Loucy (cell line): ENCODE measurements around the gene PVALB.
A peak's percentile ranks its signal among the peaks of the same experiment; 100 is the strongest.

ENCODE experiments used
- H2AFZ ChIP-seq: fragments of 200-600 bp; sonication (generic); 2 replicates; pipeline ENCODE4 v1.6.0; 2016; ENCODE audit warnings: antibody characterized with exemption, mild to moderate bottlenecking, low read length, moderate library complexity
- H3F3A ChIP-seq: fragments of 200-600 bp; 2 replicates; pipeline ENCODE4 v1.6.0; 2016; ENCODE audit warnings: antibody characterized with exemption, low read depth, mild to moderate bottlenecking
- H3K27me3 ChIP-seq: fragments of 200-600 bp; sonication (generic); 2 replicates; pipeline ENCODE4 v1.6.1; 2014; ENCODE audit warnings: low read length, mild to moderate bottlenecking; ENCODE audit not compliant: insufficient read depth, poor library complexity, severe bottlenecking
- H3K36me3 ChIP-seq: fragments of 200-600 bp; sonication (generic); 2 replicates; pipeline ENCODE4 v1.6.1; 2016; ENCODE audit warnings: low read length; ENCODE audit not compliant: insufficient read depth
- H3K4me1 ChIP-seq: fragments of 200-600 bp; sonication (generic); 2 replicates; pipeline ENCODE4 v1.5.1; 2014; ENCODE audit warnings: low read length, mild to moderate bottlenecking; ENCODE audit not compliant: insufficient read depth, poor library complexity, severe bottlenecking
- H3K4me2 ChIP-seq: fragments of 200-600 bp; sonication (generic); 2 replicates; pipeline ENCODE4 v1.6.0; 2014; ENCODE audit warnings: antibody characterized with exemption, low read length, low read depth, mild to moderate bottlenecking; ENCODE audit not compliant: poor library complexity, severe bottlenecking
- H3K4me3 ChIP-seq: fragments of 200-600 bp; sonication (generic); 2 replicates; pipeline ENCODE4 v1.5.1; 2014; ENCODE audit warnings: low read length, mild to moderate bottlenecking, mixed read lengths; ENCODE audit not compliant: poor library complexity, severe bottlenecking
- H3K79me2 ChIP-seq: fragments of 200-600 bp; sonication (generic); 2 replicates; pipeline ENCODE4 v1.6.1; 2014; ENCODE audit warnings: low read length; ENCODE audit not compliant: insufficient read depth
- H3K9ac ChIP-seq: fragments of 200-600 bp; sonication (generic); 2 replicates; pipeline ENCODE4 v1.6.0; 2014; ENCODE audit warnings: mild to moderate bottlenecking, low read depth, low read length, moderate library complexity; ENCODE audit not compliant: poor library complexity, severe bottlenecking
- H3K9me2 ChIP-seq: fragments of 200-600 bp; sonication (generic); replicated peaks from 2 replicates; pipeline ENCODE4 v1.6.1; 2016; ENCODE audit warnings: low read depth, low read length, mixed read lengths
- H3K9me3 ChIP-seq: fragments of 200-600 bp; sonication (generic); 2 replicates; pipeline ENCODE4 v1.6.1; 2014; ENCODE audit warnings: mild to moderate bottlenecking, antibody characterized with exemption, low read length, low read depth; ENCODE audit not compliant: insufficient read depth
- H4K20me1 ChIP-seq: fragments of 200-600 bp; sonication (generic); 2 replicates; pipeline ENCODE4 v1.6.0; 2014; ENCODE audit warnings: antibody characterized with exemption, low read length, mild to moderate bottlenecking; ENCODE audit not compliant: insufficient read depth, poor library complexity, severe bottlenecking
- EZH2phosphoT487 ChIP-seq: fragments of 200-600 bp; IDR thresholded peaks from 2 replicates; pipeline ENCODE4 v1.6.1; 2018; ENCODE audit warnings: antibody characterized with exemption, mild to moderate bottlenecking, moderate library complexity, borderline replicate concordance
- TF ChIP-seq, protein P1 (sequence below): fragments of 200-600 bp; sonication (generic); conservative IDR thresholded peaks from 2 replicates; pipeline ENCODE4 v1.5.1; 2014; ENCODE audit warnings: mild to moderate bottlenecking, antibody characterized with exemption, low read length

The PVALB gene

DNA sequence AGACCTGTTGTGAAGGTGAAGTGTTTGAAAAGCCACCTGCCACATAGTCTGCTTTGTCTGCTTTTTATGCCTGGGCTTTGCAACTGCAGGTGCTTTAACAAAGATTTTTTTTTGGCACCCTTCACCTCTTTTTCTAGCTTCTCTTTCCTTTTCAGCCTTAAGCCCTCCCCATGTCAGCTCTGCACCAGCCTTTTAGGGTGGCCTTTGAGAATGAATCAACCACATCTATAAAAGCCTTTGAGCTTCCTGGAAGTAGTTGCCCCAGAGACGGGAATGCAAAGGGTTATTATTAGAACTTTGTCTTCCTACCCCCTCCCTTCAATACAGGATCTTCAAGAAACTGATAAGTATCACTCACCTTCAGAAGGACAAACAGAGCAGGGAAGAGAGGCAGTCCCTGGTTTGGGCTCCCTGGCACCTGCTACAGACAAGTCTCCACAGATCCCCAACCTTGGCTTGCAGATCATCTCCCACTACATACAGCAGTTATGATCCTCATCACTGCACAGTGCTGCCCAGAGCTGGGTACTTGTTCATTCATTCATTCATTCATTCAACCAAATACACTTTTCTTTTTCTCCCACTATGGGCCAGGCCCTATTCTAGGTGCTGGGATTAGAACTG lies 8.0 kb downstream of the PVALB start:
- Histone ChIP-seq H3K9me2 (no peaks in the 10 kb centered on the region), H3K4me3 (peak overlapping the region; percentile 5), H3K27me3 (no peaks in the 10 kb centered on the region), H3K36me3 (no peaks in the 10 kb centered on the region), H3K9me3 (no peaks in the 10 kb centered on the region), H3F3A (no peaks in the 10 kb centered on the region), H3K79me2 (no peaks in the 10 kb centered on the region), H4K20me1 (no peaks in the 10 kb centered on the region), H2AFZ (no peak overlapping the region; the same call in 1 of the 2 replicates), H3K4me2 (peak overlapping the region; percentile 44), H3K9ac (peak overlapping the region; percentile 17), H3K4me1 (peaks cover 16% of the 10 kb centered on the region)
- TF ChIP-seq EZH2phosphoT487, result no peak
- TF ChIP-seq, protein P1, sequence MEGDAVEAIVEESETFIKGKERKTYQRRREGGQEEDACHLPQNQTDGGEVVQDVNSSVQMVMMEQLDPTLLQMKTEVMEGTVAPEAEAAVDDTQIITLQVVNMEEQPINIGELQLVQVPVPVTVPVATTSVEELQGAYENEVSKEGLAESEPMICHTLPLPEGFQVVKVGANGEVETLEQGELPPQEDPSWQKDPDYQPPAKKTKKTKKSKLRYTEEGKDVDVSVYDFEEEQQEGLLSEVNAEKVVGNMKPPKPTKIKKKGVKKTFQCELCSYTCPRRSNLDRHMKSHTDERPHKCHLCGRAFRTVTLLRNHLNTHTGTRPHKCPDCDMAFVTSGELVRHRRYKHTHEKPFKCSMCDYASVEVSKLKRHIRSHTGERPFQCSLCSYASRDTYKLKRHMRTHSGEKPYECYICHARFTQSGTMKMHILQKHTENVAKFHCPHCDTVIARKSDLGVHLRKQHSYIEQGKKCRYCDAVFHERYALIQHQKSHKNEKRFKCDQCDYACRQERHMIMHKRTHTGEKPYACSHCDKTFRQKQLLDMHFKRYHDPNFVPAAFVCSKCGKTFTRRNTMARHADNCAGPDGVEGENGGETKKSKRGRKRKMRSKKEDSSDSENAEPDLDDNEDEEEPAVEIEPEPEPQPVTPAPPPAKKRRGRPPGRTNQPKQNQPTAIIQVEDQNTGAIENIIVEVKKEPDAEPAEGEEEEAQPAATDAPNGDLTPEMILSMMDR, result no peak

DNA sequence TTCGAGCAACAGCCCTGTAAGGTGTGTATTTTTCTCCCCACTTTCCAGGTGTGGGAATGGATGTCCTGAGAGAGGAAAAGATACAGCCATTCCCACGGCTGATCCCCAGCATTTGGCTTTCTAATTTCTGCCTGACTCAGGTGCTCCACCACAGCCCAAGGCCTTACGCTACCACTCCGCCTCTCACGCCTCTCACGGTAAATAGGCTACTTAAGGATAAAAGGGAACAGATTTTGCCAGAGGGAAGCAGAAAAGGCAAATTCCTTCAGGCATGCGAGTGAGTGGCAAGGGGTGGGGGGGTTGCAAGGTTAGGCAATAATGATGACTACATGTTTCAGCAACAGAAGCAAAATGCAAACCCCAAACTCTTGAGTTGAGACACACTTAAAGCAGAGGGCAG lies 9.2 kb downstream of the PVALB start:
- H3K4me1 ChIP-seq, result peaks cover 16% of the 10 kb centered on the region
- no peaks in the 10 kb centered on the region for H3K79me2 ChIP-seq
- TF ChIP-seq EZH2phosphoT487, result no peak
- TF ChIP-seq, protein P1, result no peak

DNA sequence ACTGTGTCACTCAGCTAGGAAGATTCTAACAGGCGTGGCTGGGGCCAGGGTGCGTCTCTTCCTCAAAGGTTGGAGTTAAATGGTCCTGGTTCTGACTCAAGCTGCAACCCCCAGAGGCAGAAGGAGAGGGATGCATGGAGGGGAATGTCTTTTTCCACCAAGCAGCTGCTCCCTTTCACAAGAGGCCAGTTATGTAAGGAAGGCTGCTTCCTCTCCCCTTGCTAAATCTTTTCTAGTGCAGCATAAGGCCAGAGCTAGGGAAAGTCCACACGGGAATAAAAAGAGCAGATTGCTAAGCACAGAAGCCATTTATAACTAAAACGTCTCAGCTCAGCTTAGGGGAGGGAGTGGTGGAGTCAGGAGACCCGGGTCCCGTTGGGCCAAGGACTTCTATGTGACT lies 10.0 kb downstream of the PVALB start:
- Histone ChIP-seq H3K4me2 (no peak overlapping the region), H3K9me2 (no peaks in the 10 kb centered on the region)

More for the DNA sequence above, 9.2 kb downstream of the PVALB start:
- H3K4me3 ChIP-seq, result no peak overlapping the region
- no peaks in the 10 kb centered on the region for H3F3A ChIP-seq
- no peaks in the 10 kb centered on the region for H3K27me3 ChIP-seq
- no peaks in the 10 kb centered on the region for H3K36me3 ChIP-seq
- no peaks in the 10 kb centered on the region for H4K20me1 ChIP-seq
- H3K4me2 ChIP-seq, result peak overlapping the region; percentile 44
- no peak overlapping the region for H3K9ac ChIP-seq
- no peaks in the 10 kb centered on the region for H3K9me2 ChIP-seq
- H3K9me3 ChIP-seq, result no peaks in the 10 kb centered on the region
- no peak overlapping the region for H2AFZ ChIP-seq

More for the DNA sequence above, 10.0 kb downstream of the PVALB start:
- no peaks in the 10 kb centered on the region for H3F3A ChIP-seq
- H3K4me1 ChIP-seq, result peaks cover 16% of the 10 kb centered on the region
- no peak overlapping the region for H3K4me3 ChIP-seq
- H3K79me2 ChIP-seq, result no peaks in the 10 kb centered on the region
- no peak overlapping the region for H2AFZ ChIP-seq
- no peaks in the 10 kb centered on the region for H4K20me1 ChIP-seq
- no peaks in the 10 kb centered on the region for H3K27me3 ChIP-seq
- TF ChIP-seq, protein P1, result no peak
- TF ChIP-seq EZH2phosphoT487, result no peak
- no peaks in the 10 kb centered on the region for H3K36me3 ChIP-seq
- H3K9me3 ChIP-seq, result no peaks in the 10 kb centered on the region
- H3K9ac ChIP-seq, result no peak overlapping the region
